SU-DHL-6 (cell line): ENCODE results near the gene CXCR1.
A peak's percentile ranks its signal among the peaks of the same experiment; 100 is the strongest.

ENCODE experiments used
- H2AFZ ChIP-seq: fragments of 200-600 bp; sonication (generic); 2 replicates; pipeline ENCODE4 v1.6.1; 2014; ENCODE audit warnings: low read depth, mild to moderate bottlenecking, moderate library complexity, mixed read lengths, antibody characterized with exemption, low read length; ENCODE audit not compliant: severe bottlenecking
- H3F3A ChIP-seq: fragments of 200-600 bp; shearing (Covaris generic); 2 replicates; pipeline ENCODE4 v1.6.0; 2016; ENCODE audit warnings: antibody characterized with exemption, mild to moderate bottlenecking; ENCODE audit not compliant: insufficient read depth
- H3K27ac ChIP-seq: fragments of 200-600 bp; sonication (generic); 2 replicates; pipeline ENCODE4 v1.5.1; 2016; ENCODE audit warnings: low read depth, mild to moderate bottlenecking, low read length, moderate library complexity, mixed read lengths
- H3K27me3 ChIP-seq: fragments of 200-600 bp; sonication (generic), shearing (Covaris generic); 2 replicates; pipeline ENCODE4 v1.6.0; 2014; ENCODE audit warnings: mild to moderate bottlenecking, low read length
- H3K36me3 ChIP-seq: fragments of 200-600 bp; sonication (generic); 2 replicates; pipeline ENCODE4 v1.6.1; 2014; ENCODE audit warnings: mild to moderate bottlenecking, low read length, mixed read lengths
- H3K4me2 ChIP-seq: fragments of 300-600, 200-600 bp; shearing (Covaris generic), sonication (generic); 2 replicates; pipeline ENCODE4 v1.6.0; 2014; ENCODE audit warnings: low read length, low read depth, mild to moderate bottlenecking; ENCODE audit not compliant: poor library complexity, severe bottlenecking
- H3K4me3 ChIP-seq: fragments of 200-600 bp; sonication (generic); 2 replicates; pipeline ENCODE4 v1.5.1; 2014; ENCODE audit warnings: antibody characterized with exemption, low read length, mild to moderate bottlenecking, mixed read lengths; ENCODE audit not compliant: insufficient read depth, poor library complexity, severe bottlenecking
- H3K79me2 ChIP-seq: fragments of 200-600 bp; sonication (generic); 2 replicates; pipeline ENCODE4 v1.6.1; 2014; ENCODE audit warnings: mild to moderate bottlenecking, low read length, moderate library complexity; ENCODE audit not compliant: insufficient read depth
- H3K9ac ChIP-seq: fragments of 200-600 bp; sonication (generic); 2 replicates; pipeline ENCODE4 v1.7.0; 2014; ENCODE audit warnings: mild to moderate bottlenecking, low read length
- H3K9me2 ChIP-seq: fragments of 200-600 bp; sonication (generic); replicated peaks from 2 replicates; pipeline ENCODE4 v1.6.1; 2014; ENCODE audit warnings: low read length; ENCODE audit not compliant: insufficient read depth
- H3K9me3 ChIP-seq: fragments of 200-600 bp; sonication (generic); 2 replicates; pipeline ENCODE4 v1.6.1; 2014; ENCODE audit warnings: low read length, mixed read lengths; ENCODE audit not compliant: insufficient read depth
- H4K20me1 ChIP-seq: fragments of 200-600 bp; sonication (generic); 2 replicates; pipeline ENCODE4 v1.6.1; 2014; ENCODE audit warnings: low read depth, mild to moderate bottlenecking, antibody characterized with exemption, low read length, moderate library complexity, mixed read lengths
- CTCF ChIP-seq: fragments of 200-600 bp; sonication (generic); IDR thresholded peaks from one replicate; pipeline ENCODE4 v1.5.1; 2017; ENCODE audit warnings: antibody characterized with exemption, mild to moderate bottlenecking, low read length, moderate library complexity; ENCODE audit not compliant: insufficient read depth, poor library complexity, severe bottlenecking
- EZH2phosphoT487 ChIP-seq: fragments of 200-600 bp; sonication (generic), shearing (Covaris generic); conservative IDR thresholded peaks from 2 replicates; pipeline ENCODE4 v1.6.1; 2018; ENCODE audit warnings: mild to moderate bottlenecking, antibody characterized with exemption, low read length, moderate library complexity, mixed read lengths

The CXCR1 gene

GRCh38 chr2:218187296-218188015 lies 20.7 kb upstream of the CXCR1 start:
- TF ChIP-seq CTCF, result no peak
- no peak for TF ChIP-seq EZH2phosphoT487
- H3K9me2 ChIP-seq, result no peaks in the 10 kb centered on the region
- no peaks in the 10 kb centered on the region for H3K79me2 ChIP-seq
- H3K4me2 ChIP-seq, result no peak overlapping the region
- no peak overlapping the region for H3K4me3 ChIP-seq
- H4K20me1 ChIP-seq, result no peaks in the 10 kb centered on the region
- peak overlapping the region; percentile 77 for H2AFZ ChIP-seq
- no peak overlapping the region for H3K9ac ChIP-seq
- no peaks in the 10 kb centered on the region for H3F3A ChIP-seq
- no peaks in the 10 kb centered on the region for H3K36me3 ChIP-seq
- no peaks in the 10 kb centered on the region for H3K27me3 ChIP-seq
- H3K9me3 ChIP-seq, result no peaks in the 10 kb centered on the region
- H3K27ac ChIP-seq, result no peak overlapping the region

GRCh38 chr2:218186876-218187275 lies 20.1 kb upstream of the CXCR1 start:
- no peak for TF ChIP-seq EZH2phosphoT487
- no peak for TF ChIP-seq CTCF
- Histone ChIP-seq H3K79me2 (no peaks in the 10 kb centered on the region), H3K9me3 (no peaks in the 10 kb centered on the region), H3K4me3 (no peak overlapping the region), H3K4me2 (no peak overlapping the region), H4K20me1 (no peaks in the 10 kb centered on the region), H3K36me3 (no peaks in the 10 kb centered on the region), H3K9me2 (no peaks in the 10 kb centered on the region), H3K27ac (no peak overlapping the region), H2AFZ (peak overlapping the region; percentile 77), H3F3A (no peaks in the 10 kb centered on the region), H3K9ac (no peak overlapping the region), H3K27me3 (no peaks in the 10 kb centered on the region)

GRCh38 chr2:218186355-218186766 lies 19.6 kb upstream of the CXCR1 start:
- Histone ChIP-seq H3K4me3 (no peak overlapping the region), H2AFZ (peak overlapping the region; percentile 77), H3K27me3 (no peaks in the 10 kb centered on the region), H4K20me1 (no peaks in the 10 kb centered on the region), H3K36me3 (no peaks in the 10 kb centered on the region), H3K79me2 (no peaks in the 10 kb centered on the region), H3K4me2 (no peak overlapping the region), H3K9me3 (no peaks in the 10 kb centered on the region), H3F3A (no peaks in the 10 kb centered on the region), H3K9ac (no peak overlapping the region), H3K27ac (no peak overlapping the region), H3K9me2 (no peaks in the 10 kb centered on the region)
- TF ChIP-seq CTCF (peak; percentile 82), EZH2phosphoT487 (no peak)
